ENCODE measurements around the gene NR6A1.

DNA sequence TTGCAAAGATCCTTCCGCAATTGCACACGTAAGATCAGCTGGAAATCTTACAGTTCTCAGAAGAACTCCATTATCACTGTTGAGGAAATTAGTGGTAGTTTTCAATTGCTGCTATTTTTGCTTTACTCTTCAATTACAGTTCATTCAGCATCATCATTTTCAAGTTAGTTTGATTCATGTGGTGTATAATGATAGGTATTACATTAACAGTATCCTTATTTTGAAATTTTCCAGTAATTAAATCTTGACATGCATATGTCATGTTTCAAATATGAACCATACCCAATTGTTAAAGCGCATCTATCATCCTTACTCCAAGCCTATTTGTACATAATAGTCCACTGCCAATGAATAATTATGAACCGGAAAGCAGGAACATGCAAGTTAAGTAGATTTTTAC, 60.3 kb downstream of the NR6A1 start:
- TF ChIP-seq EZH2phosphoT487 (IDR thresholded peaks at IDR 0.05; ENCODE audit: borderline replicate concordance, low read length), result no peak
- TF ChIP-seq, protein P1, sequence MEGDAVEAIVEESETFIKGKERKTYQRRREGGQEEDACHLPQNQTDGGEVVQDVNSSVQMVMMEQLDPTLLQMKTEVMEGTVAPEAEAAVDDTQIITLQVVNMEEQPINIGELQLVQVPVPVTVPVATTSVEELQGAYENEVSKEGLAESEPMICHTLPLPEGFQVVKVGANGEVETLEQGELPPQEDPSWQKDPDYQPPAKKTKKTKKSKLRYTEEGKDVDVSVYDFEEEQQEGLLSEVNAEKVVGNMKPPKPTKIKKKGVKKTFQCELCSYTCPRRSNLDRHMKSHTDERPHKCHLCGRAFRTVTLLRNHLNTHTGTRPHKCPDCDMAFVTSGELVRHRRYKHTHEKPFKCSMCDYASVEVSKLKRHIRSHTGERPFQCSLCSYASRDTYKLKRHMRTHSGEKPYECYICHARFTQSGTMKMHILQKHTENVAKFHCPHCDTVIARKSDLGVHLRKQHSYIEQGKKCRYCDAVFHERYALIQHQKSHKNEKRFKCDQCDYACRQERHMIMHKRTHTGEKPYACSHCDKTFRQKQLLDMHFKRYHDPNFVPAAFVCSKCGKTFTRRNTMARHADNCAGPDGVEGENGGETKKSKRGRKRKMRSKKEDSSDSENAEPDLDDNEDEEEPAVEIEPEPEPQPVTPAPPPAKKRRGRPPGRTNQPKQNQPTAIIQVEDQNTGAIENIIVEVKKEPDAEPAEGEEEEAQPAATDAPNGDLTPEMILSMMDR (IDR thresholded peaks at IDR 0.05; ENCODE audit: low read depth, low read length, poor library complexity, severe bottlenecking), result no peak
